ENCODE data around the gene ZBTB42. TPM values are rescaled to one million over a fixed set of nuclear protein-coding genes. Genes with fewer than 3 reads are reported as not detected.

Gene ZBTB42
- total RNA-seq, 1 experiment from 2014 or later, result 0.38 TPM

DNA sequence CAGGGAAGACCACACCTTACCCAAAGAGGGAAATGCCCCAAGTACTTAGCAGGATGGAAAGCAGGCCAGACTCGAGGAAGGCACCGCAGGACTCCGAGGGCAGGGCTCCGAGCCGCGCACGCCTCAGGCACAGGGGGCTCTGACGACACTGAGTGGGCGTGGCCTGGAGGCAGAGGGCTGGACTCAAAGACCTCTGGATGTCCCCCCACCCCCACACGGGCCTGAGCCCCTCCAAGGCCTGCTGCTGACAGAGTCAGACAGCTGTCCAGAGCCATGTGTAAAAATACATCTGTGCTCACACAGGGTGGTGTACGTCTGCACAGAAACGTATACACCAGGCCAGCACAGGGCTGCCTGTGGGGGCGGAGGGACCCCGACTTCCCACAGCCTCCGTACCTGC is 6.8 kb upstream of the ZBTB42 start:
- Histone ChIP-seq H3K4me1 (peaks cover 26% of the 10 kb centered on the region), H3K27ac (peak overlapping the region; percentile 72), H3K27me3 (no peaks in the 10 kb centered on the region), H3K4me3 (peak overlapping the region; percentile 94), H3K9me3 (replicated peaks) (no peaks in the 10 kb centered on the region), H3K36me3 (peaks cover 25% of the 10 kb centered on the region)
- DNase-seq, result peak; percentile 96

DNA sequence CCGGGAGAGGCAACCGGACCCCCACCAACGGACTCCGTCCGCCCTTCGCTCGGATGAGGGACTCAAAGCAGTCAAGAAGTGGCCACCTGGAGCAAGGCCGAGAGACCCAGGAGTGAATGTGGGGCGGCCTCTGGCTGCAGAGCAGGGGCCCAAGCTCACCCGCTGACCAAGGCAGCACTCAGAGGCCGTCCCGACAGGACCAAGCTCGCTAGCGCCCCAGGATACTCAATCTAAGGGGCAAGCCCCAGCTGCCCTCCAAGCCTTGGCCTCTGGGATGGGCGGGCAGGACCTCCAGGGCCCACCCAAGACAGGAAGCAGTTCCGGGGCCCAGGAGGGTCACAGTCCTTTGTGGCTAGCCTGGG is 6.3 kb upstream of the ZBTB42 start:
- peak overlapping the region; percentile 94 for H3K4me3 ChIP-seq
- H3K27me3 ChIP-seq, result no peaks in the 10 kb centered on the region
- peaks cover 23% of the 10 kb centered on the region for H3K36me3 ChIP-seq
- no peaks in the 10 kb centered on the region for H3K9me3 ChIP-seq (replicated peaks)
- H3K4me1 ChIP-seq, result peaks cover 26% of the 10 kb centered on the region
- DNase-seq, result peak; percentile 39 to 44
- H3K27ac ChIP-seq, result peak overlapping the region; percentile 72

DNA sequence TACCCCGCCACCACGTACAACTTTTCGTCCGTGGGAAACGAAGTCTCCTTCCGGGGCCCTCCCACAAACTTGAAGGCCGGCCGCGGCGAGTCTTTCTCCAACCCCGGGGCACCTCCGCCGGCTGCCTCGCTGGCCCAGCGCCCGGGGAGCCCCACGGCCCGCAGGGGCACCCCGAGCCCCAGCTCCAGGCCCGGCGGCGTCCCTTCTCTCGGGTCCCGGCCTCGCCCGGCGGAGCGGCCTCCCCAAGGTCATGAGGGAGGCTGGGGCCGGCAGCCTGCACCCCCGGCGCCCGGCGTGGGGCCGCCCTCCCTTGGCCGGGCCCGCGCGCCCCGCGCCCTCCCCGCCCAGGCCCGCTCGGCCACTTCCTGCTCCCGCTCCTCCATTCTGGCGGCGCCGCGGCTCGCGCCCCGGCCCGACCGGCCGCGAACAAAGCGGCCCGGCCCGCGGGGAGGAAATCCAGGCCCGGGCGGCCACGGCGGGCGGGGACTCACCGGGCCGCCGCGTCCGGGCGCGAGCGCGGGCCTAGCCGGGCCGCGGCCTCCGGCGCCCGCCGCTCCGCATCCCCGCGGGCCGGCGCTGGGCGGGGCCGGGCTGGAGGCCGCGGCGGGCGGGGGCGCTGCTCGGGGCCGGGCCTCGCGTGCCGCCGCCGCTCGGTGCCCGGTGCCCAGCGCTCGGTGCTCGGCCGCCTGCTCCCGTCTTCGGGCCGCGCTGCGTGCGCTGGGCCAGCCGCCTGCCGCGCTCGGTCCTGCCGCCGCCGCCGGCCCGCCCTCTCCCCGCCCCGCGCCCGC is 5.7 kb upstream of the ZBTB42 start, which contains the start of gene AKT1:
Gene AKT1 (minus strand): TSS at position 756 of the 788 bp plus-strand sequence. CDS start 3,105 bp downstream, outside the sequence.
- DNase-seq, result no peak
- Histone ChIP-seq H3K36me3 (peaks cover 20% of the 10 kb centered on the region), H3K27me3 (no peaks in the 10 kb centered on the region), H3K4me1 (peaks cover 26% of the 10 kb centered on the region), H3K4me3 (peak within 1 kb of the TSS; percentile 94), H3K27ac (peak within 1 kb of the TSS; percentile 72), H3K9me3 (replicated peaks) (no peaks in the 10 kb centered on the region)

DNA sequence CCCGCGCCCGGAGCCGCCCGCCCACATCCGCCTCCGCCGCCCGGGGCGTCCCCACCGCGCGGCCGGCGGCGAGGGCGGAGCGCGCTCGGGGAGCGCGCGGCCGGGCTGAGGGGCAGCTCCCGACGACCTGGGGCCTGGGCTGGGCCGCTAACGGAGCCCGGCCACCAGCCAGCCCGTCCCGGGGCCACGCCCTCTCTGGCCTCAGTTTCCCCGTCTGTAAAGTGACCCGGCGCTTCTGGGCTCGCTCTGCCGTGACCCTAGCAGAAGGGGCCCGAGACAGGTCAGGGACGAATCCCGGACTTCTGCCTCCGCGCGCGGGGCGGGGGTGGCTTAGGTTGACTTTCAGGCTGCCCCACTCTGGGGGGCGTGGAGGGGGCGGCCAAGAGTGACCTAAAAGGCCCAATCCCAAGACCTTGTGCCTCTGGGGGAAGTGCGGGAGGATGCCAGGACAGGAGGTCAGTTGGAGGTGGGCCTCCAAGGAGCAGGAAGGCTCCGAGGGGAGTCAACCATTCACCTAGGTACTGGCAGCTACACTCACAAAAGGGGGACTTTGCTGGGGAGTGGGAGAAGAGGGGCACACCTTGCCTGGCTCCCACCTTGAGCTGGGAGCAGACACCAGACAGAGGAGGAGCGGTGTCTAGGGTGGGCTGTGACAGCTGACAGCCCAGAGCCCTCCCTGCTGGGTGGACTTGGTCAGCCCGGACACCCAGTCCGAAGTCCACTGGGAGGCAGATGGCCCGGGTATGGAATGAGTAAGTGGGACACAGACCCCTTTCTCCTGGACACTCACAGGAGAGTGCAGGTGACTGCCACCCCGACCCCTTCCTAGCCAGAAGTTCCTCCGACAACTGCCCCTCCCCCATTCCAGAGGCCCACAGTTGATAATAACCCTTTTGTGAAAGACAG is 4.9 kb upstream of the ZBTB42 start:
- Histone ChIP-seq H3K4me1 (peaks cover 26% of the 10 kb centered on the region), H3K27me3 (no peaks in the 10 kb centered on the region), H3K27ac (no peak overlapping the region), H3K36me3 (peaks cover 14% of the 10 kb centered on the region), H3K9me3 (replicated peaks) (no peaks in the 10 kb centered on the region), H3K4me3 (peak overlapping the region; percentile 58)
- DNase-seq, result peak in 1 of 2 experiments; percentile 63

DNA sequence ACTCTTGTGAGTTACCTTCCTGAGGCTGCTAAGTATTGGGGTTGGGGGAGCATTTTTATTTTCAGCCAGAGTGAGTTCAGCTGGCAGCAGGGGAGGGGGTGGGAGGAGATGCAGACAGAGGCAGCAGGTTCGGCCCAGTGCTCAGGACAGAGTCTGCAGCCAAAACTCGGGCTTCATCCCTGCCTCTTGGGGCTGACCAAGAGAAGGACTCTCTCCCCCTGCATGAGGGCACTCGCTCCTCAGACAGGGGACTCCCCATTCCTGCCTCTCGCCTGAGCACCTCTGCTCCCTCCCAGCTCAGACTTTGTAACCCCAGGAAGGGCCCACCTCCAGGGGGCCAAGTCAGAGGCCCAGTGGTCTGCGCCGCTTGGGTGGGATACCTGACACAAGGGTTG is 4.2 kb upstream of the ZBTB42 start:
- peaks cover 26% of the 10 kb centered on the region for H3K4me1 ChIP-seq
- no peak overlapping the region for H3K27ac ChIP-seq
- no peak overlapping the region for H3K4me3 ChIP-seq
- no peak for DNase-seq
- H3K36me3 ChIP-seq, result peaks cover 7% of the 10 kb centered on the region
- H3K9me3 ChIP-seq (replicated peaks), result no peaks in the 10 kb centered on the region
- no peaks in the 10 kb centered on the region for H3K27me3 ChIP-seq

DNA sequence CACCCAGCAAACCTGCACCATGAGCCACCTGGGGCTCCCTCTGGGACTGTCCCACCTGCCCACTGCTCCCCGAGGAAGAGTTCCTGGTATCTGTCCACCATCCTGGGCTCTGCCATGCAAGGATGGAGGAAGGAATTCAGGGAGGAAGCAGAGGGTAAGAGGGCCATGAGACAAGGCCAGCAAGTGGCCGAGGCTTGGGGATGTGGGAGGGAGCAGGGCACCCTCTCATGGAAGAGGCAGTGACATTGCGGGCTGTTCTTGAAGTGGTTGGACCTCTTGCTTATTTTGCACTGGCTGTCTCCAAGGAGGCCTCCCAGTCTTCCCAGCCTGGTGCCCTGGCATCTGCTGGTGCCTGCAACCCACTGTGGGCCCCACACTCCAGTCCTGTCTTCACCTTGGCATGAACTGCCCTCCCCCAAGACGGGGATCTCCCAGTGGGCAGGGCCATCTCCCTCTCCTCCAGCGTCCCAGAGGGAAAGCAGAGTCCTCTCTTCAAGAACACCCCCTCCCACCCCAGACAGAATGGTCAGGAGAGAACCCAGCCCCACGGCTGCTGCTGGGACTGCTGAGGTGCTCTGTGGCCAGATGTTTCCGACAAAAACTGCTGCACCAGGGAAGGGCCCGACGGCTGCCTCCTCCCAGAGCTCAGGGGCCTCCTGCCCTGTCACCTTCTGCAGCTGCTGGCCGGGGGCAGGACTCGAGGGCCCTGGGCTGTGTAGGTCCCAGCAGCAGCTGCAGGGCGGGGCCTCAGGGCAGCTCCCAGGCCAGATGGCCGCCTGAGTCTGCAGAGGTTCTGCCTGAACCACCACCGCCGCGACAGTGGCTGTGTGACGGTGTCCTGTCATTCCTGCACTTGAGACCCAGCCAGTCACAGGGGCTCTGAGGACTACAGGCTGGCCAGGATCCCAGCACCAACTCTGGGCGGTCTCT is 3.5 kb upstream of the ZBTB42 start:
- H3K36me3 ChIP-seq, result peaks cover 4% of the 10 kb centered on the region
- no peak overlapping the region for H3K27ac ChIP-seq
- H3K4me1 ChIP-seq, result peaks cover 26% of the 10 kb centered on the region
- peak; percentile 87 to 88 for DNase-seq
- no peak overlapping the region for H3K4me3 ChIP-seq
- H3K27me3 ChIP-seq, result no peaks in the 10 kb centered on the region
- no peaks in the 10 kb centered on the region for H3K9me3 ChIP-seq (replicated peaks)

DNA sequence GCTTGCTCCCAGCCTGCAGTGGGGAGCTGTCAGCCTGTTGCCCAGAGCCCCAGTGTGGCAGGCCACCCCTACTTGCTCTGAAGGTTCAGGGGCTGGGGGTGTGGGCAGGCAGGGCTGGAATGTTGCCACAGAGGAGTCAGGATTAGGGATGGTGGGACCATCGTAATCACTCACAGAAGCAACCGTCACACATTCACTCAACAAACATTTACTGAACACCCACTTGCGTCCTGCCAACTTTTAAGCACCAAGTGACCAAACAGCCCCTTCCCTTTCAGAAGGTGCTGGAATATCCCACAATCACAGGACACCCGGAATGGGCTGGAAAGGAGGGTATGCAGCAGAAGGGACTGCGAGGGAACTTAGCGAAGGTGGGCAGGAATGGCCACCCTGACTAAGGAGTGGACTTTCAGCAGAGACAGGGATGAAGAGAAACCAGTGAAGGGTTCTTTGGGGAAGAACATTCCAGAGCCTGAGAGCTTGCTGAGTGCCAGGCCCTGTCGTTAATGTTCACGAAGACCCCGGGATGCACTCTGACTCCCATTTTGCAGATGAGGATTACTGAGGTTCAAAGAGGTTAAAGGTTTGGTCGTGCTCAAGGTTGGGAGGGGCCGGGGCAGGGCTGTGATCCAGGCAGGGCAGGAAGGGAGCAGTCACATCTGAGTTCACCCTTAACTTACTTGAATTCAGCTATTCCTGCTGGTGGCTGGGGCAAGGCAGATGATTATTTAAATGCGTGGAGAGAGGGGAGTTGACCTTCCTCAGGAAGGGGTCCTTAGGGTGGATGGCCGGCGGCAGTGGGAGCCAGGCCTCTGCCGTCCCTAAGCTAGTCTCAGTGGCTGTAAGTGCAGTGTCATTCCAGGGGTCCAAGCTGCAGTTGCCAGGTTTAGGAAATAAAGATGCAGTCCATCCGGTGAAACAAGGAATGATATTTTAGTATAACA is 2.3 kb upstream of the ZBTB42 start:
- Histone ChIP-seq H3K27ac (no peak overlapping the region), H3K27me3 (no peaks in the 10 kb centered on the region), H3K4me1 (peaks cover 26% of the 10 kb centered on the region), H3K4me3 (no peak overlapping the region), H3K36me3 (peaks cover 3% of the 10 kb centered on the region; the same call in 1 of the 2 replicates), H3K9me3 (replicated peaks) (no peaks in the 10 kb centered on the region)
- DNase-seq, result no peak

DNA sequence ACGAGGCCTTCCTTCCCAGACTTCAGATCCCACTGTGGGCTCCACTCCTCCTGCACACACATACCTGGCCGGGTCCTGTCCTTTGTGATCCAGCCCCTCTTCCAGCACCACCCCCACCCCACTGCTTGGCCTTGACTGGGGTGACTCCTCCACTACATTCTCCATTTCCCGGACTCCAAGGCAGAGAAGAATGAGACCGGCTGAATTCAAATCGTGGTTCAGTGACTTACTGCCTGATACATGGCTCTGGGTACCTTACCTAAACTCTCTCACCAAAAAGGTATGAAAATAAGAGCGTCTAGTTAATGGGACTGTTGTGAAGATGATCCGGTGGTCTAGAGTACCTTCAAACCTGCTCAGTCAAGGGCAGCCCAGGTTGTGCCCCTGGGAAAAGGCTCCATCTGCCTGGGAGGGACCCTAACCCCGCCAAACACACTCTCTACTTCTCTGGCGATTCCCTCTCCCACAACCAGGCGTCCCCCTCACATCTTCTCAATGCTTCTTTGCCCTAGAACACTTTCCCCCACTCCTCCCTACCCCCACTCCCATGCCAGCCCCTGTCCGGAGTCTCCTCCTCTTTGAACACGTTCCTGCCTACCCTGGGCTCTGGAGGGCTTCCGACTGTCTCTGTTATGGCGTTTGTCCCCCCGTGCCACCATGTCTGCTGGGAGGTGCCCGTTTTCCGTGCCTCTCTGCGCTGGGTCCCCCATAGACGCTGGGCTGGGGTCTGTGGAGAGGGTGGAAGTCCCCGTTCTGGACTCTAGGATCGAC is 1.5 kb upstream of the ZBTB42 start:
- Histone ChIP-seq H3K4me3 (no peak overlapping the region), H3K9me3 (replicated peaks) (no peaks in the 10 kb centered on the region), H3K27me3 (no peaks in the 10 kb centered on the region), H3K36me3 (no peaks in the 10 kb centered on the region), H3K27ac (no peak overlapping the region), H3K4me1 (peaks cover 22% of the 10 kb centered on the region)
- DNase-seq, result no peak

DNA sequence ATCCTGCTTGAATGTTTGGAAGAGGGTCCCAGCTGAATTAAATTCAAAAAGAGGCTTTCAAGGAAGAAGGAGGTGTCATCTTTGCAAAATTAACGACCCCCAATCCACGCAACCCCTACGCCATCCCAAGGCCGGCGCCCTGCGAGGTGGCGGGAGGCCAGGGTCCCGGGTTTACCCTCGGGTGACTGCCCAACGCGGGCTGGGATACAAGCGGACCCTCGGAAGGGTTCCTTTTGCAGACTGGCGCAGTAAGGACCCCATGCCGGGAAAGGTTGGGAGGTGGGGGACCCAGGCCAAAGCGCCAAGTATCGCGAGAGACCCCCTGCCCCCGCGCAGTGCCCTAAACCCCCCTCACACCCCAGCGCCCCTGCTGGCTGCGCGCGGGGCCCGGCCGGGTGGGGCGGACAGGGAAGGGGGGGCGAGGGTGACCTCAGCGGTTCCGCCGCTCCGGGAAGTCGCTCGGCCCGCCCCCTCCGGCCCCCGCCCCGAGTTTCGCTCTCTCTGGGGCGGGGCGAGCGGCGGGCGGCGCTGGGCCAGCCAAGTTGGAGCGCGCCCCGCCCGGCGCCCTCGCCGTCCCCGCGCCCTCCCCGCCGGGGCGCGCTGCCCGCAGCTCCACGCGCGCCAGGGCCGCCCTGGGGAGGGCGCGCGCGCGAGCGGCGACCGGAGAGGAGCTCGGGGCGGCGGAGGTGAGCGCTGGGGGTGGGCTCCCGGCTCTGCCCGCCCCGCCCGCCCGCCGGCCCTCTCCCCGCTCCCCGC is 708 bp upstream of the ZBTB42 start:
- H3K27me3 ChIP-seq, result no peaks in the 10 kb centered on the region
- no peak for DNase-seq

DNA sequence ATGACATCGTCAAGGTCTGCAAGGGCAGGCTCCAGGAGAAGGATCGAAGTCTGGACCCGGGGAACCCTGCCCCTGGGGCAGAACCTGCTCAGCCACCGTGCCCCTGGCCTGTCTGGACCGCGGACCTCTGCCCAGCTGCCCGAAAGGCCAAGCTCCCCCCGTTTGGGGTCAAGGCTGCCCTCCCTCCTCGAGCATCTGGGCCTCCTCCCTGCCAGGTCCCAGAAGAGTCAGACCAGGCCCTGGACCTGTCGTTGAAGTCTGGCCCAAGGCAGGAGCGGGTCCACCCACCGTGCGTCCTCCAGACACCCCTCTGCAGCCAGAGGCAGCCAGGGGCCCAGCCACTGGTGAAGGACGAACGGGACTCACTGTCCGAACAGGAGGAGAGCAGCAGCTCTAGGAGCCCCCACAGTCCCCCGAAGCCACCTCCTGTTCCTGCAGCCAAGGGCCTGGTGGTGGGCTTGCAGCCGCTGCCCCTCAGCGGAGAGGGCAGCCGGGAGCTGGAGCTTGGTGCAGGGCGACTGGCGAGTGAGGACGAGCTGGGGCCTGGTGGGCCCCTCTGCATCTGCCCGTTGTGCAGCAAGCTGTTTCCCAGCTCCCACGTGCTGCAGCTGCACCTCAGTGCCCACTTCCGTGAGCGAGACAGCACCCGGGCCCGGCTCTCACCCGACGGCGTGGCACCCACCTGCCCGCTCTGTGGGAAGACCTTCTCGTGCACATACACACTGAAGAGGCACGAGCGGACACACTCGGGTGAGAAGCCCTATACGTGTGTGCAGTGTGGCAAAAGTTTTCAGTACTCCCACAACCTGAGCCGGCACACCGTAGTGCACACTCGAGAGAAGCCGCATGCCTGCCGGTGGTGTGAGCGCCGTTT is 856 bp downstream of the ZBTB42 start:
- Histone ChIP-seq H3K4me1 (peaks cover 26% of the 10 kb centered on the region), H3K36me3 (no peaks in the 10 kb centered on the region), H3K27me3 (no peaks in the 10 kb centered on the region), H3K27ac (no peak overlapping the region), H3K4me3 (no peak overlapping the region), H3K9me3 (replicated peaks) (no peaks in the 10 kb centered on the region)
- DNase-seq, result no peak

More for the DNA sequence above, 708 bp upstream of the ZBTB42 start:
- no peak overlapping the region for H3K4me3 ChIP-seq
- no peak overlapping the region for H3K27ac ChIP-seq
- no peaks in the 10 kb centered on the region for H3K36me3 ChIP-seq
- H3K9me3 ChIP-seq (replicated peaks), result no peaks in the 10 kb centered on the region
- peaks cover 28% of the 10 kb centered on the region for H3K4me1 ChIP-seq

DNA sequence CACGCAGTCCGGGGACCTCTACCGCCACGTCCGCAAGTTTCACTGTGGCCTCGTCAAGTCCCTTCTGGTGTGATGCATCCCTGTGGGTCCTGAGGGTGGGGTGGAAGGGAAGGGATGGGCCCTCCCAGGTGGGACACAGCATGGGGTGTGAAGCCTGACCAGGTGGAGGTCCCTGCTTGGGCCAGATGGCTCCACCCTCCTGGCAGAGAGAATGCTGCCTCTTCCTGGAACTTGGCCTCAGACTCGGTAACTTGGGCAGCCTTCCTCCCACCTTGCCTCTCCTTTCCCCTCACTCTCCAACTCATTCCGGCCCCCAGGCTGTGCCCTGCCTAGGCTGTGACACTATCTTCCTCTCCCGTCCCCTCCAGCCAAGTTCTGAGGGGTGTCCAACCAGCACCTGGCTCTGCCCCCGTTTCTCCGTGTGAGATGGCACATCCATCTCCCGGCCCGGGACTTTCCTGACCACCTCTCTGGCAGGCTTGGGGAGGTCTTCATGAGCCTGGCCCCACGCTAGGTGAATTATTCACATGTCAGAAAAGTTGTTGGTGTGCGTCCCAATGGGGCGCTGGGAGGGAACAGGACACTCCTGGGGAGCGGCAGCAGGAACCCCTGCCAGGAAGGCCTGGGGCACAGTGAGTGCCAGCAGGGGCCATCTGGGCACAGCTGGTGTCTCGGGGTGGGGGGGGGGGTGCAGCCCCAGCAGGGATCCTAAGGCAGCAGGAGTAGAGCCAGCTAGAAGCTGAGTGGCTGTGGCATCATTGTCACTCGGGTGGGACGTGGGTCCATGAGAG is 1.7 kb downstream of the ZBTB42 start:
- H3K4me1 ChIP-seq, result peaks cover 18% of the 10 kb centered on the region
- H3K4me3 ChIP-seq, result no peak overlapping the region
- no peak overlapping the region for H3K27ac ChIP-seq
- no peak for DNase-seq
- no peaks in the 10 kb centered on the region for H3K36me3 ChIP-seq
- H3K9me3 ChIP-seq (replicated peaks), result no peaks in the 10 kb centered on the region
- no peaks in the 10 kb centered on the region for H3K27me3 ChIP-seq

Data from SJCRH30 (cell line).